Neural cell (in vitro differentiated cells): ENCODE data around the gene DSCAML1.

ENCODE experiments used
- TF ChIP-seq, protein P1 (sequence below): fragments of 450-650 bp; IDR thresholded peaks from 2 replicates; pipeline ENCODE4 v1.5.1; 2014; ENCODE audit warnings: antibody characterized with exemption, mild to moderate bottlenecking, moderate library complexity; ENCODE audit not compliant: poor library complexity, severe bottlenecking
- TF ChIP-seq, protein P2 (sequence below): IDR thresholded peaks from 2 replicates; pipeline ENCODE4 v1.6.1; 2012; ENCODE audit warnings: borderline replicate concordance

DNA sequence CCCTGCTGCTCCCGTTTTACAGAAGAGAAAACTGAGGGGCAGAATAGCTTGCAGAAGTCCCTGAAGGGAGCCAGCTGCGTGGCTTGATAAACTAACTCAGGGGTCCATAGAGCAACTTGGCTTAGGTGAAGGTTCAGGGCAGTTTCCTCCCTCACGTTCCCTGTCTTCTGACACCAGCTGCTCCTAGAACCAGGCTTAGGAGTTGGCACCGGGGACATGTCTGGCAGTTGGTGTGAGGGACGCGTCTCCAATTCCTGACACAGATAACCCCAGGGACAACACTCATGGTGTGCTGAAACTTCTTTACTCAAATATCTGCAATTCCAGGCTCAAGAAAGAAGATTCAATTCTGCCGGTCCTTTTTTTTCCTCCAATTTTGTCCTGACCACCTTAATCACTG, 85.7 kb downstream of the DSCAML1 start:
- TF ChIP-seq, protein P1, sequence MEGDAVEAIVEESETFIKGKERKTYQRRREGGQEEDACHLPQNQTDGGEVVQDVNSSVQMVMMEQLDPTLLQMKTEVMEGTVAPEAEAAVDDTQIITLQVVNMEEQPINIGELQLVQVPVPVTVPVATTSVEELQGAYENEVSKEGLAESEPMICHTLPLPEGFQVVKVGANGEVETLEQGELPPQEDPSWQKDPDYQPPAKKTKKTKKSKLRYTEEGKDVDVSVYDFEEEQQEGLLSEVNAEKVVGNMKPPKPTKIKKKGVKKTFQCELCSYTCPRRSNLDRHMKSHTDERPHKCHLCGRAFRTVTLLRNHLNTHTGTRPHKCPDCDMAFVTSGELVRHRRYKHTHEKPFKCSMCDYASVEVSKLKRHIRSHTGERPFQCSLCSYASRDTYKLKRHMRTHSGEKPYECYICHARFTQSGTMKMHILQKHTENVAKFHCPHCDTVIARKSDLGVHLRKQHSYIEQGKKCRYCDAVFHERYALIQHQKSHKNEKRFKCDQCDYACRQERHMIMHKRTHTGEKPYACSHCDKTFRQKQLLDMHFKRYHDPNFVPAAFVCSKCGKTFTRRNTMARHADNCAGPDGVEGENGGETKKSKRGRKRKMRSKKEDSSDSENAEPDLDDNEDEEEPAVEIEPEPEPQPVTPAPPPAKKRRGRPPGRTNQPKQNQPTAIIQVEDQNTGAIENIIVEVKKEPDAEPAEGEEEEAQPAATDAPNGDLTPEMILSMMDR: no peak
- TF ChIP-seq, protein P2, sequence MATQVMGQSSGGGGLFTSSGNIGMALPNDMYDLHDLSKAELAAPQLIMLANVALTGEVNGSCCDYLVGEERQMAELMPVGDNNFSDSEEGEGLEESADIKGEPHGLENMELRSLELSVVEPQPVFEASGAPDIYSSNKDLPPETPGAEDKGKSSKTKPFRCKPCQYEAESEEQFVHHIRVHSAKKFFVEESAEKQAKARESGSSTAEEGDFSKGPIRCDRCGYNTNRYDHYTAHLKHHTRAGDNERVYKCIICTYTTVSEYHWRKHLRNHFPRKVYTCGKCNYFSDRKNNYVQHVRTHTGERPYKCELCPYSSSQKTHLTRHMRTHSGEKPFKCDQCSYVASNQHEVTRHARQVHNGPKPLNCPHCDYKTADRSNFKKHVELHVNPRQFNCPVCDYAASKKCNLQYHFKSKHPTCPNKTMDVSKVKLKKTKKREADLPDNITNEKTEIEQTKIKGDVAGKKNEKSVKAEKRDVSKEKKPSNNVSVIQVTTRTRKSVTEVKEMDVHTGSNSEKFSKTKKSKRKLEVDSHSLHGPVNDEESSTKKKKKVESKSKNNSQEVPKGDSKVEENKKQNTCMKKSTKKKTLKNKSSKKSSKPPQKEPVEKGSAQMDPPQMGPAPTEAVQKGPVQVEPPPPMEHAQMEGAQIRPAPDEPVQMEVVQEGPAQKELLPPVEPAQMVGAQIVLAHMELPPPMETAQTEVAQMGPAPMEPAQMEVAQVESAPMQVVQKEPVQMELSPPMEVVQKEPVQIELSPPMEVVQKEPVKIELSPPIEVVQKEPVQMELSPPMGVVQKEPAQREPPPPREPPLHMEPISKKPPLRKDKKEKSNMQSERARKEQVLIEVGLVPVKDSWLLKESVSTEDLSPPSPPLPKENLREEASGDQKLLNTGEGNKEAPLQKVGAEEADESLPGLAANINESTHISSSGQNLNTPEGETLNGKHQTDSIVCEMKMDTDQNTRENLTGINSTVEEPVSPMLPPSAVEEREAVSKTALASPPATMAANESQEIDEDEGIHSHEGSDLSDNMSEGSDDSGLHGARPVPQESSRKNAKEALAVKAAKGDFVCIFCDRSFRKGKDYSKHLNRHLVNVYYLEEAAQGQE: no peak
